Right atrium auricular region (tissue), 2 donors: ENCODE measurements around the gene C1orf105. TPM values are rescaled to one million over a fixed set of nuclear protein-coding genes. Genes with fewer than 3 reads are reported as not detected.
A peak's percentile ranks its signal among the peaks of the same experiment; 100 is the strongest.

Experiments
- DNase-seq: peaks from one replicate; pipeline ENCODE4 v3.0.0-alpha.2; 2019; ENCODE audit warnings: low spot score
- H3K27ac ChIP-seq, 2 donors: fragments of 200-600 bp; sonication (generic); 1 replicate in 1 of 2; 2 replicates in 1 of 2; pipeline ENCODE4 v1.5.1; 2016 to 2019
- H3K27me3 ChIP-seq, 2 donors: fragments of 200-600 bp; sonication (generic); one replicate each; pipeline versions ENCODE4 v1.5.1 to v1.6.0; 2017 to 2019
- H3K36me3 ChIP-seq: fragments of 200-600 bp; sonication (generic); one replicate; pipeline ENCODE4 v1.5.1; 2016
- H3K4me1 ChIP-seq, 2 donors: fragments of 200-600 bp; sonication (generic); one replicate each; pipeline versions ENCODE4 v1.5.1 to v1.6.0; 2017 to 2019
- H3K4me3 ChIP-seq, 2 donors: fragments of 200-600 bp; sonication (generic); 1 replicate in 1 of 2; 2 replicates in 1 of 2; pipeline ENCODE4 v1.5.1; 2017 to 2019; ENCODE audit warnings: mild to moderate bottlenecking in 1 of 2, moderate library complexity in 1 of 2
- H3K9me3 ChIP-seq, 2 donors: fragments of 200-600 bp; sonication (generic); one replicate each; pipeline ENCODE4 v1.5.1; 2019
- total RNA-seq, 2 donors: library from RNA; depleted of rRNA; stranded (reverse); fragments of >200 nt; gene quantifications; one replicate each; pipeline ENCODE4 v1.1.0, GENCODE V29; 2016
- TF ChIP-seq, protein P1 (sequence below), 2 donors: fragments of 200-600 bp; sonication (generic); IDR thresholded peaks; one replicate each; pipeline ENCODE4 v1.5.1; 2019; ENCODE audit warnings: antibody characterized with exemption in 2 of 2

Gene C1orf105
- total RNA-seq, 2 donors from 2014 or later, result 3.3 to 18.0 TPM

DNA sequence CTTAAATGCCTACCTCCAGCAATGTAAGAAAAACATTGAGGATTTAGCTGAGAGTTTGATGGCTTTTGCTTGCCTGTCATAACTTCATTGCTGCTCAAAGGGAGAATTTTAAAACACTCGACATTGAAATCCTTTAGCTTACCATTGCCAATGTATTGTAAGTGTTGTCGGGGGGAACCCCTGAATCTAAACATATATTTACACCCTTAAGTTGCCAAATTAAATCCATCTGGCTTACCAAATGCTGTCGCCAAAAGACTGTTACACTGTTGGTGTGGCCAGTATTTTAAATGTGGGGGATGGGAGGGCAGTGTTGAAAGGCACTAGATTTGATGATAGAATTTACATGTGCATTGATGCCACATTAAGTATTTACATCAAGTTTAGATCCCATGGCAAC lies 24.9 kb upstream of the C1orf105 start:
- no peak for DNase-seq
- no peak overlapping the region for H3K27ac ChIP-seq
- TF ChIP-seq, protein P1, sequence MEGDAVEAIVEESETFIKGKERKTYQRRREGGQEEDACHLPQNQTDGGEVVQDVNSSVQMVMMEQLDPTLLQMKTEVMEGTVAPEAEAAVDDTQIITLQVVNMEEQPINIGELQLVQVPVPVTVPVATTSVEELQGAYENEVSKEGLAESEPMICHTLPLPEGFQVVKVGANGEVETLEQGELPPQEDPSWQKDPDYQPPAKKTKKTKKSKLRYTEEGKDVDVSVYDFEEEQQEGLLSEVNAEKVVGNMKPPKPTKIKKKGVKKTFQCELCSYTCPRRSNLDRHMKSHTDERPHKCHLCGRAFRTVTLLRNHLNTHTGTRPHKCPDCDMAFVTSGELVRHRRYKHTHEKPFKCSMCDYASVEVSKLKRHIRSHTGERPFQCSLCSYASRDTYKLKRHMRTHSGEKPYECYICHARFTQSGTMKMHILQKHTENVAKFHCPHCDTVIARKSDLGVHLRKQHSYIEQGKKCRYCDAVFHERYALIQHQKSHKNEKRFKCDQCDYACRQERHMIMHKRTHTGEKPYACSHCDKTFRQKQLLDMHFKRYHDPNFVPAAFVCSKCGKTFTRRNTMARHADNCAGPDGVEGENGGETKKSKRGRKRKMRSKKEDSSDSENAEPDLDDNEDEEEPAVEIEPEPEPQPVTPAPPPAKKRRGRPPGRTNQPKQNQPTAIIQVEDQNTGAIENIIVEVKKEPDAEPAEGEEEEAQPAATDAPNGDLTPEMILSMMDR (IDR thresholded peaks at IDR 0.05), result no peak
- H3K9me3 ChIP-seq, result no peaks in the 10 kb centered on the region
- no peaks in the 10 kb centered on the region for H3K36me3 ChIP-seq
- H3K4me3 ChIP-seq, result no peak overlapping the region
- no peaks in the 10 kb centered on the region for H3K27me3 ChIP-seq
- H3K4me1 ChIP-seq, result peaks cover 0 to 36% of the 10 kb centered on the region in 2 donors

DNA sequence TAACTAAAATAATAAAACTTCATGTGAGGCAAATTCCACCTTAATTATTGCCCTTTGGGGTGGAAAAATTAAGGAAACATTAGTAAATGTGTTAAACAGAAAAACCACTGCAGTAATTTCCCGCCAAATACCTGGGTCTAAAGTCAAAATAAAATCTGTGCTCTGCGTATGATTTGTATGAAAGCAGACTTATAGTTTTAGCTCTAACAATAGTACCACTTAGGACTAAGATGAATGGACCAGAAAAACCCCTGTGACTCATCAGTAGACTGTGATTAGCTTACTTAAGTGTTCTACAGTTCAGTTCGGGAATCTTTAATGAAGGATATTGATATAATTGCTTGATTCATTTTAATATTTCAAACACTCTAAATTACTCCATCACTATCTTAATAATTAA lies 23.3 kb upstream of the C1orf105 start:
- Histone ChIP-seq H3K27me3 (no peaks in the 10 kb centered on the region), H3K27ac (no peak overlapping the region), H3K9me3 (no peaks in the 10 kb centered on the region), H3K4me3 (no peak overlapping the region), H3K4me1 (peaks cover 0 to 34% of the 10 kb centered on the region in 2 donors), H3K36me3 (no peaks in the 10 kb centered on the region)
- DNase-seq, result no peak
- TF ChIP-seq, protein P1 (IDR thresholded peaks at IDR 0.05), result no peak

DNA sequence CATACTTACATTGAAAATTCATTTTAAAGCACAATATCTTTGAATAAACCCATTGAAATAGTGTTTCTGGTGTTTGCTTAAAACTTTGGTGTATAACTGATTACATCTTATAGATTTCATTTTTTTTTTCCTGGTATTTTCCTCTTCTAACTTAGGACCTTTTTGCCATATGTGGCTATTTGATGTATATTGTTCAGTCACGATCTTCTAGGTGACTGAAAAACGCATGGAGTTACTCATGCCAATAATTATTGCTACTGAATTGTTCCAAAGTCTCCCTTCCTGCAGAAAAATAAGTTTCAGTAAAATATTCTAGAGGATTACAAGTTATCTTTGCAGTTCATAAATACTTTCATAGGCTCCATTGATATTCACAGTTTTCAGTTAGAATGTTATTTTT lies 22.9 kb upstream of the C1orf105 start:
- no peak overlapping the region for H3K27ac ChIP-seq
- TF ChIP-seq, protein P1 (IDR thresholded peaks at IDR 0.05), result no peak
- no peak for DNase-seq
- peaks cover 0 to 34% of the 10 kb centered on the region in 2 donors for H3K4me1 ChIP-seq
- no peaks in the 10 kb centered on the region for H3K9me3 ChIP-seq
- H3K36me3 ChIP-seq, result no peaks in the 10 kb centered on the region
- H3K27me3 ChIP-seq, result no peaks in the 10 kb centered on the region
- H3K4me3 ChIP-seq, result no peak overlapping the region

DNA sequence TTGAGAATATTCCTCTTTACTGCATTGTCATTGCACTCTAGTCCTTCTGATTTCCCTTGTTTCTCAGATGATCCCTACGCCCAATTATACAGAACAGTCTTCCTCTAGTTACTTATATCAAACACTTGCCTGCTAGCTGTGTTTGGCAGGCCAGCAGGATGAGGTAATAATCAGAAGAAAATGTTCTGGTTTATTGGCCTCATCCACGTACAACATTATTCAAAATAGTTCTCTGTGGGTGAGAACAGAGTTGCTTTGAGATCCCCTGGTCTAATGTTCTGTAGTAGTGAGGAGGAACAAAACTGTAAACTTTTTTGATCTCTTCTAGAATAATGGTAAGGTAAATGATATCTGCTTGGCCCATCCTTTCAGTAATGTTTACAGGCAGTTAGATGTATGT lies 22.3 kb upstream of the C1orf105 start:
- no peak overlapping the region for H3K4me3 ChIP-seq
- no peaks in the 10 kb centered on the region for H3K9me3 ChIP-seq
- DNase-seq, result no peak
- H3K27me3 ChIP-seq, result no peaks in the 10 kb centered on the region
- H3K27ac ChIP-seq, result peak overlapping the region; percentile 55 to 67
- H3K4me1 ChIP-seq, result peaks cover 0 to 37% of the 10 kb centered on the region in 2 donors
- H3K36me3 ChIP-seq, result no peaks in the 10 kb centered on the region
- TF ChIP-seq, protein P1 (IDR thresholded peaks at IDR 0.05), result no peak

DNA sequence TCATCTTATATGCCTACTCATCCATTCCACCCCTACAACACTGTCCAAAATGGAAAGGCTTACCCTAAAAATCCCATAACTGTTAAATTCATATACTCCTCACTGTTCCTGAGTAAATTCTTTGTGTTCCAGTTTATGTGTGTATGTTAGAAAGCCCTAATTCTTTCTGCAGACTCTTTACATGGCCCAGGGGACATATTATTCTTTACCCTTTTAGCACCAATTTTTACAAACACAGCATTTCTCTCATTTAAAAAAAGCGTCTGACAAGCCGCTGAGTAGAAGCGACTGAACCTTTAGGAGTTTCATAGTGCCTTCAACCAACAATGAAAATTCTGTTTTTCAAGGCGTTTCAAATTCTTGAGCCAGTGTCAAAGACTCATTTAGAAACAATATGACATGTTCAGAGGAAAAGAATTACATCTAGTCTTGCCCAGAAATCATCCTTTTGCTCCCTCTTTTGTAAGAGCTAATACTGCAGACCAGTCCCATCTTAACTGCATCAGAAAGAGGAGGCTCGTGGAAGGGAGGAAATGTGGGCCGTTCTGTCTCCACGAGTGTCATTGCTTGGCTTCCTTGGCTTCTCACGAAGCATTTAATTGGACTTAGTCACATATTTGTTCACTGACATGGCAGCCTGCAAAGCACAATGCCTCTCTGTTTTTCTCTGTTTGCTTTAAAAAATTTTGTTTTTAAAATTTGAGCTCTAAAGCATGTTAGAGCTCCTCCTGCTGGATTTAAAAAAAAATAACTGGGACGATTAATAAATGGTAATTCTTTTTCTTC lies 21.3 kb upstream of the C1orf105 start:
- Histone ChIP-seq H3K4me3 (no peak overlapping the region), H3K27me3 (no peaks in the 10 kb centered on the region), H3K36me3 (no peaks in the 10 kb centered on the region), H3K9me3 (no peaks in the 10 kb centered on the region), H3K4me1 (peaks cover 0 to 31% of the 10 kb centered on the region in 2 donors), H3K27ac (peak overlapping the region; percentile 60 to 67)
- peak; percentile 89 for DNase-seq
- TF ChIP-seq, protein P1 (IDR thresholded peaks at IDR 0.05), result peak; percentile 29 to 79
